SK-N-SH (cell line): ENCODE data around the gene CDC14B. TPM values are rescaled to one million over a fixed set of nuclear protein-coding genes. Genes with fewer than 3 reads are reported as not detected.
A peak's percentile ranks its signal among the peaks of the same experiment; 100 is the strongest.

Source experiments
- CTCF ChIA-PET: fragments of 300-600, 350-600 bp; formaldehyde crosslinking; extraction: SDS; loops from one replicate; lab custom pipeline; 2021; lab: Yijun Ruan, JAX
- POLR2A ChIA-PET: fragments of 350-600 bp; sonication (Branson Sonifier 250); formaldehyde crosslinking; extraction: SDS; loops from one replicate; lab custom pipeline; 2020; ENCODE audit warnings: antibody characterized with exemption, inconsistent platforms; lab: Yijun Ruan, JAX
- DNase-seq: peaks from one replicate; pipeline ENCODE4 v3.0.0; 2012
- H2AFZ ChIP-seq: fragments of 200-600 bp; sonication (generic); 2 replicates; pipeline ENCODE4 v1.8.1; 2016; ENCODE audit warnings: antibody characterized with exemption, mild to moderate bottlenecking, low read depth
- H3F3A ChIP-seq: fragments of 200-600 bp; sonication (generic); replicated peaks from 2 replicates; pipeline ENCODE3; 2016; ENCODE audit warnings: antibody characterized with exemption, mild to moderate bottlenecking; ENCODE audit not compliant: insufficient read depth
- H3K27ac ChIP-seq, 2 experiments: fragments of 200-500 bp in 1 of 2; fragments of 200-600 bp in 1 of 2; sonication (Bioruptor generic) in 1 of 2; sonication (generic), shearing (Covaris generic) in 1 of 2; 2 replicates each; pipeline versions ENCODE4 v1.5.1 to v1.6.1; 2014 to 2016; ENCODE audit warnings: low read depth in 2 of 2, inconsistent platforms in 1 of 2, low read length in 1 of 2, mild to moderate bottlenecking in 1 of 2, mixed read lengths in 1 of 2
- H3K27me3 ChIP-seq: fragments of 200-600 bp; sonication (generic), shearing (Covaris generic); 2 replicates; pipeline ENCODE4 v1.6.1; 2016; ENCODE audit warnings: mixed run types; ENCODE audit not compliant: insufficient read depth
- H3K36me3 ChIP-seq, 2 experiments: fragments of 200-500 bp in 1 of 2; fragments of 200-600 bp in 1 of 2; sonication (Bioruptor generic) in 1 of 2; sonication (generic) in 1 of 2; replicated peaks in 1 of 2; 2 replicates each; pipeline versions ENCODE3 to v1.5.1; 2014 to 2016; ENCODE audit warnings: low read length in 1 of 2, mild to moderate bottlenecking in 1 of 2; ENCODE audit not compliant: insufficient read depth in 2 of 2, control insufficient read depth in 1 of 2
- H3K4me1 ChIP-seq, 2 experiments: fragments of 200-500 bp in 1 of 2; fragments of 200-600 bp in 1 of 2; sonication (Bioruptor generic) in 1 of 2; sonication (generic), shearing (Covaris generic) in 1 of 2; 2 replicates each; pipeline versions ENCODE4 v1.5.1 to v1.6.1; 2014 to 2016; ENCODE audit warnings: low read depth in 1 of 2, low read length in 1 of 2, mixed run types in 1 of 2; ENCODE audit not compliant: insufficient read depth in 2 of 2, control insufficient read depth in 1 of 2
- H3K4me2 ChIP-seq: fragments of 200-600 bp; sonication (generic), shearing (Covaris generic); 2 replicates; pipeline ENCODE4 v1.6.1; 2017; ENCODE audit warnings: mixed run types
- H3K4me3 ChIP-seq, 2 experiments: fragments of 200-500 bp in 1 of 2; fragments of 200-600 bp in 1 of 2; sonication (Bioruptor generic) in 1 of 2; sonication (generic), shearing (Covaris generic) in 1 of 2; 2 replicates each; pipeline versions ENCODE4 v1.5.1 to v1.8.1; 2014 to 2016; ENCODE audit warnings: low read depth in 2 of 2, inconsistent platforms in 1 of 2, low read length in 1 of 2, mild to moderate bottlenecking in 1 of 2, mixed read lengths in 1 of 2, moderate library complexity in 1 of 2
- H3K79me2 ChIP-seq: fragments of 200-600 bp; sonication (generic); 2 replicates; pipeline ENCODE4 v1.8.1; 2017; ENCODE audit warnings: mild to moderate bottlenecking; ENCODE audit not compliant: insufficient read depth
- H3K9ac ChIP-seq: fragments of 200-600 bp; sonication (generic); 2 replicates; pipeline ENCODE4 v1.6.1; 2017; ENCODE audit warnings: mixed run types
- H3K9me2 ChIP-seq: fragments of 200-600 bp; sonication (generic); 2 replicates; pipeline ENCODE4 v1.6.1; 2017; ENCODE audit warnings: mixed run types
- H3K9me3 ChIP-seq: fragments of 200-600 bp; sonication (generic); 2 replicates; pipeline ENCODE4 v1.6.1; 2017; ENCODE audit warnings: mixed run types, mild to moderate bottlenecking, moderate library complexity
- H4K20me1 ChIP-seq: fragments of 200-600 bp; sonication (generic); 2 replicates; pipeline ENCODE4 v1.6.1; 2017; ENCODE audit warnings: mild to moderate bottlenecking, mixed run types; ENCODE audit not compliant: insufficient read depth
- FOSL2 ChIP-seq: IDR thresholded peaks from 2 replicates; pipeline ENCODE4 v1.4.0; 2012; ENCODE audit warnings: low read depth, mild to moderate bottlenecking, moderate library complexity, borderline replicate concordance
- JUND ChIP-seq: IDR thresholded peaks from 2 replicates; pipeline ENCODE4 v1.4.0; 2012
- NFIC ChIP-seq: IDR thresholded peaks from 2 replicates; pipeline ENCODE4 v1.4.0; 2012; ENCODE audit warnings: borderline replicate concordance
- RFX5 ChIP-seq: IDR thresholded peaks from 2 replicates; pipeline ENCODE4 v1.6.1; 2012; ENCODE audit warnings: mild to moderate bottlenecking, improper control_type of control experiment, low read length
- RXRA ChIP-seq: IDR thresholded peaks from 2 replicates; pipeline ENCODE4 v1.4.0; 2012; ENCODE audit warnings: low read depth, mild to moderate bottlenecking, borderline replicate concordance
- TEAD4 ChIP-seq: IDR thresholded peaks from 2 replicates; pipeline ENCODE4 v1.4.0; 2012; ENCODE audit warnings: mild to moderate bottlenecking, borderline replicate concordance; ENCODE audit not compliant: insufficient read depth
- WGBS: methylation state at CpG from one replicate; pipeline ENCODE4 v1.1.6; 2017; ENCODE audit warnings: low lambda C conversion rate; 5-methylcytosine and 5-hydroxymethylcytosine counted together
- polyA plus RNA-seq, 3 experiments: library from polyadenylated mRNA; depleted of rRNA; stranded (reverse); fragments of >200 nt; gene quantifications; 2 replicates each; pipeline ENCODE4 v1.2.3, GENCODE V29; 2012
- TF ChIP-seq, protein P1 (sequence below): fragments of 200-600 bp; sonication (generic); IDR thresholded peaks from 2 replicates; pipeline ENCODE4 v1.6.1; 2017; ENCODE audit warnings: antibody characterized with exemption, mild to moderate bottlenecking, moderate library complexity
- TF ChIP-seq, protein P2 (sequence below): IDR thresholded peaks from 2 replicates; pipeline ENCODE4; 2012
- TF ChIP-seq, protein P3 (sequence below): fragments of 150-350 bp; IDR thresholded peaks from 2 replicates; pipeline ENCODE4 v1.6.1; 2017; ENCODE audit warnings: antibody characterized with exemption, low read length, low read depth, borderline replicate concordance

Gene CDC14B
- polyA plus RNA-seq, 1 of the 3 experiments (the other 2 are of a cell fraction) = 10.1 TPM

DNA sequence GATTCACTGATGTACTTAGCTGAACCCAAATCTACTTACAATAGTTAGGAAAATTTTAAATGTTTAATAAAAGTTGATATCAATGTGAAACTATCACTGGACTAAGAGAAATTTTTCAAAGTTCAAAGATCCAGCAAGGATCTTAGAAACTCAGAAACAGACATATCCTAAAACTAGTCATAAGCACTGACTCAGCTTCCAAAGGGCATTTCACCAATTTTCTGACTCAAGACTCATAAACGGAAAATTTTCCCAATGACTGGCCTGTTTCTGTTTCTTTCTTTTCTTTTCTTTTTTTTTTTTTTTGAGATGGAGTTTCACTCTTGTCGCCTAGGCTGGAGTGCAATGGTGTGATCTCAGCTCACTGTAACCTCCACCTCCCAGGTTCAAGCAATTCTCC, 66.6 kb downstream of the CDC14B start:
- peak overlapping the region; percentile 63; the same call in 1 of the 2 replicates for H3K9ac ChIP-seq
- H3K27ac ChIP-seq = peak overlapping the region; percentile 51 to 95; a peak in 3 of 4 replicates
- TF ChIP-seq, protein P1, sequence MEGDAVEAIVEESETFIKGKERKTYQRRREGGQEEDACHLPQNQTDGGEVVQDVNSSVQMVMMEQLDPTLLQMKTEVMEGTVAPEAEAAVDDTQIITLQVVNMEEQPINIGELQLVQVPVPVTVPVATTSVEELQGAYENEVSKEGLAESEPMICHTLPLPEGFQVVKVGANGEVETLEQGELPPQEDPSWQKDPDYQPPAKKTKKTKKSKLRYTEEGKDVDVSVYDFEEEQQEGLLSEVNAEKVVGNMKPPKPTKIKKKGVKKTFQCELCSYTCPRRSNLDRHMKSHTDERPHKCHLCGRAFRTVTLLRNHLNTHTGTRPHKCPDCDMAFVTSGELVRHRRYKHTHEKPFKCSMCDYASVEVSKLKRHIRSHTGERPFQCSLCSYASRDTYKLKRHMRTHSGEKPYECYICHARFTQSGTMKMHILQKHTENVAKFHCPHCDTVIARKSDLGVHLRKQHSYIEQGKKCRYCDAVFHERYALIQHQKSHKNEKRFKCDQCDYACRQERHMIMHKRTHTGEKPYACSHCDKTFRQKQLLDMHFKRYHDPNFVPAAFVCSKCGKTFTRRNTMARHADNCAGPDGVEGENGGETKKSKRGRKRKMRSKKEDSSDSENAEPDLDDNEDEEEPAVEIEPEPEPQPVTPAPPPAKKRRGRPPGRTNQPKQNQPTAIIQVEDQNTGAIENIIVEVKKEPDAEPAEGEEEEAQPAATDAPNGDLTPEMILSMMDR = no peak
- TF ChIP-seq, protein P2, sequence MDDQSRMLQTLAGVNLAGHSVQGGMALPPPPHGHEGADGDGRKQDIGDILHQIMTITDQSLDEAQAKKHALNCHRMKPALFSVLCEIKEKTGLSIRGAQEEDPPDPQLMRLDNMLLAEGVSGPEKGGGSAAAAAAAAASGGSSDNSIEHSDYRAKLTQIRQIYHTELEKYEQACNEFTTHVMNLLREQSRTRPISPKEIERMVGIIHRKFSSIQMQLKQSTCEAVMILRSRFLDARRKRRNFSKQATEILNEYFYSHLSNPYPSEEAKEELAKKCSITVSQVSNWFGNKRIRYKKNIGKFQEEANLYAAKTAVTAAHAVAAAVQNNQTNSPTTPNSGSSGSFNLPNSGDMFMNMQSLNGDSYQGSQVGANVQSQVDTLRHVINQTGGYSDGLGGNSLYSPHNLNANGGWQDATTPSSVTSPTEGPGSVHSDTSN = no peak
- TF ChIP-seq TEAD4 = no peak
- TF ChIP-seq JUND = peak; percentile 43; the same call in 1 of the 2 replicates
- peak; percentile 82 for TF ChIP-seq FOSL2
- no peak for TF ChIP-seq RFX5
- TF ChIP-seq, protein P3, sequence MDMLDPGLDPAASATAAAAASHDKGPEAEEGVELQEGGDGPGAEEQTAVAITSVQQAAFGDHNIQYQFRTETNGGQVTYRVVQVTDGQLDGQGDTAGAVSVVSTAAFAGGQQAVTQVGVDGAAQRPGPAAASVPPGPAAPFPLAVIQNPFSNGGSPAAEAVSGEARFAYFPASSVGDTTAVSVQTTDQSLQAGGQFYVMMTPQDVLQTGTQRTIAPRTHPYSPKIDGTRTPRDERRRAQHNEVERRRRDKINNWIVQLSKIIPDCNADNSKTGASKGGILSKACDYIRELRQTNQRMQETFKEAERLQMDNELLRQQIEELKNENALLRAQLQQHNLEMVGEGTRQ = no peak
- CTCF ChIA-PET = no interaction called here
- 29% methylated on average over 2 of the region's 2 CpGs for WGBS
- peaks cover 8 to 26% of the 10 kb centered on the region in 2 experiments; a peak in 3 of 4 replicates for H3K4me1 ChIP-seq
- H3K4me2 ChIP-seq = peak overlapping the region; percentile 73
- no peak for DNase-seq
- peak overlapping the region; percentile 82 for H2AFZ ChIP-seq
- no peaks in the 10 kb centered on the region for H3K9me2 ChIP-seq
- no peaks in the 10 kb centered on the region for H4K20me1 ChIP-seq
- H3K27me3 ChIP-seq = no peaks in the 10 kb centered on the region
- H3K79me2 ChIP-seq = peaks cover 4% of the 10 kb centered on the region; the same call in 1 of the 2 replicates
- peaks cover 0 to 10% of the 10 kb centered on the region in 2 experiments for H3K36me3 ChIP-seq
- H3F3A ChIP-seq = peaks cover 42% of the 10 kb centered on the region
- H3K4me3 ChIP-seq = no peak overlapping the region
- no peaks in the 10 kb centered on the region for H3K9me3 ChIP-seq
- POLR2A ChIA-PET = no interaction called here

DNA sequence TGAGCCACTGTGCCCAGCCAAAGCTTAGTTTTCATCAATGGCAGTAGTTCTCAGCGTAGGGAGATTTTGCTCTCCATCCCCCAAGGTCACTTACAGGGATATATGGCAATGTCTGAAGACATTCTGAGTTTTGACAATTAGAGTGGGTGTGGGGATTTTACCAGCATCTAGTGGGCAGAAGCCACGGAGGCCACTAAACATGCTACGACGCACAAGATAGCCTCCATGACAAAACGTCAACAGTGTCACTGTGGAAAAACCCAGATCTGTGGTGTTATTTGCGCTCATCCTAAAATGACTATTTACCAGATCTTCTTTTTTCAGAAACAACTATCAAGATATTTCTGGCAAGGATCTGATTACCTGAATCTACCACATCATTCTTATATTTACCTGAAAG, 68.2 kb downstream of the CDC14B start:
- Histone ChIP-seq H3F3A (peaks cover 37% of the 10 kb centered on the region), H3K27ac (no peak overlapping the region), H3K36me3 (peaks cover 0 to 10% of the 10 kb centered on the region in 2 experiments), H2AFZ (no peak overlapping the region), H3K4me2 (no peak overlapping the region), H3K9me2 (no peaks in the 10 kb centered on the region), H3K9ac (no peak overlapping the region), H3K79me2 (peaks cover 4% of the 10 kb centered on the region; the same call in 1 of the 2 replicates), H3K4me3 (no peak overlapping the region), H3K9me3 (no peaks in the 10 kb centered on the region), H4K20me1 (no peaks in the 10 kb centered on the region), H3K27me3 (no peaks in the 10 kb centered on the region), H3K4me1 (peaks cover 3 to 26% of the 10 kb centered on the region in 2 experiments; a peak in 3 of 4 replicates)
- TF ChIP-seq RXRA (no peak), NFIC (no peak)
- ChIA-PET POLR2A (no interaction called here), CTCF (no interaction called here)
- no peak for DNase-seq
- 98% methylated on average over 6 of the region's 6 CpGs for WGBS
